Kidney (tissue), 14 donors: Measurements from ENCODE around the gene EIF4G1. TPM values are rescaled to one million over a fixed set of nuclear protein-coding genes. Genes with fewer than 3 reads are reported as not detected.

Experiments used
- DNase-seq, 5 donors: peaks; one replicate each; pipeline ENCODE4 v3.0.0-alpha.2; 2013 to 2020
- FAIRE-seq: peaks from 2 replicates; lab custom pipeline; 2012; peaks lifted over from hg19 to GRCh38; lab: Jason Lieb, UNC
- H3K27ac ChIP-seq, 2 donors: one replicate each; pipeline ENCODE4 v1.7.0; 2013; ENCODE audit warnings: low read depth in 2 of 2, low read length in 2 of 2, inconsistent platforms in 1 of 2
- H3K27me3 ChIP-seq: one replicate; pipeline ENCODE4 v1.7.1; 2013; ENCODE audit warnings: low read length, inconsistent platforms; ENCODE audit not compliant: control insufficient read depth, insufficient read depth
- H3K36me3 ChIP-seq, 3 donors: one replicate each; pipeline versions ENCODE4 v1.7.0 to v1.7.1; 2013; ENCODE audit warnings: low read length in 3 of 3, control low read depth in 1 of 3, inconsistent platforms in 1 of 3; ENCODE audit not compliant: insufficient read depth in 3 of 3, control insufficient read depth in 2 of 3
- H3K4me1 ChIP-seq, 3 donors: one replicate each; pipeline versions ENCODE4 v1.7.0 to v1.7.1; 2013; ENCODE audit warnings: low read length in 3 of 3, inconsistent platforms in 1 of 3, low read depth in 1 of 3; ENCODE audit not compliant: control insufficient read depth in 2 of 3, insufficient read depth in 2 of 3
- H3K4me3 ChIP-seq, 3 donors: one replicate each; pipeline versions ENCODE4 v1.7.0 to v1.8.1; 2013; ENCODE audit warnings: low read length in 3 of 3, control low read depth in 1 of 3, inconsistent platforms in 1 of 3
- H3K9ac ChIP-seq, 3 donors: one replicate each; pipeline versions ENCODE4 v1.7.0 to v1.7.1; 2013; ENCODE audit warnings: low read length in 3 of 3, control low read depth in 1 of 3, inconsistent platforms in 1 of 3
- H3K9me3 ChIP-seq, 3 donors: one replicate each; pipeline versions ENCODE4 v1.7.0 to v1.7.1; 2013; ENCODE audit warnings: low read length in 3 of 3, control low read depth in 1 of 3, inconsistent platforms in 1 of 3; ENCODE audit not compliant: control insufficient read depth in 2 of 3, insufficient read depth in 1 of 3
- intact Hi-C: fragments of 100-400 bp; cut with DNase I; formaldehyde crosslinking; loops from one replicate; pipeline ENCODE4 v1.11.1; 2022
- polyA plus RNA-seq: library from polyadenylated mRNA; stranded (reverse); fragments of 350-450 nt; fragmentation: Illumina TruSeq; extraction: RNeasy Lipid Tissue Mini Kit (QIAGEN cat#74804); gene quantifications from one replicate; pipeline ENCODE4 v1.2.3, GENCODE V29; 2014; ENCODE audit warnings: low read depth, low replicate concordance; ENCODE audit not compliant: insufficient read depth
- total RNA-seq: library from RNA; stranded (reverse); fragmentation: NEBNext Ultra II Directional; extraction: Animal tissue kit (Norgen Biotek cat#: 25700); gene quantifications from one replicate; pipeline ENCODE4 v1.2.1, GENCODE V29; 2021
- TF ChIP-seq, protein P1 (sequence below): IDR thresholded peaks from 3 replicates; pipeline ENCODE4 v1.5.1; 2012; ENCODE audit warnings: mild to moderate bottlenecking, moderate library complexity, borderline replicate concordance; ENCODE audit not compliant: insufficient read depth; ENCODE audit errors: extremely low read depth
- donor health status: control.
- donor health status: control.
- donor health status: control.
- donor health status: control.
- donor health status: control.
- donor health status: DM: yes; HTN: yes; CAD: no.
- donor health status: Normal renal cell carcinoma (clear cell type).

Gene EIF4G1
- total and polyA plus RNA-seq, 2 donors from 2014 or later, result 118 to 327 TPM

DNA sequence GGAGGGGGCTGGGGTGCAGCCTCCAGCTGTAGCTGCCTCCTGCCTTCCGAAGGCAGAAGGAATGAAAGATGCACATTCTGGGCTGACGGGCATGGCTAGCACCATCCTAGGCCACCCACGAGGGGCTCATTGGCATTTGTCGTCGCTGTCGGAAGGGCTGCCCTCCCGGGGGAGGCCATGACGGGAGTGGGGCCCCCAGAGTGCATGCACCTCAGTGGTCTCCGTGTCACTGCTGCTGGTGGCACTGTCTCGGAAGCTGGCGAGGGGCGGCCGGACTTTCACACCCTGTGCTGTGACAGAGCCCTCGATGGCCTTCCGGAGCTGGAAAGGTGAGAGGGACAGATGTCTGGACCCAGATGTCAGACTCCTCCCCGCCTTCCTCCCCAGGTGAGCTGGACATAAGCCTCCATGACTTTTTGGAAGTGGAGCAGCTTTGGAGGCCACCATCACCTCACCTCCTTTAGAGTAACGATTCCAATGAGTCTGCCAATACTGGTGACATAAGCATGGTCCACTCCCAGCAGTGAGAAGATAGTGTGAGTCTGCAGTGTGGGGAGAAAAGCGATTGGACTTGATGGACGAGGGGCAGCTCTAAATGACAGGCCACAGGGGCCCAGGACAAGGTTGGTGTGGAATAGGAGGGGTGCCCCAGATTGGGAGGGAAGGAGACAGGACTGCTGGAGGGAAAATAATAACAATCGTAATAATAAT is 32.2 kb downstream of the EIF4G1 start:
- Histone ChIP-seq H3K9ac (no peak overlapping the region), H3K27me3 (no peaks in the 10 kb centered on the region), H3K4me1 (peaks cover 0 to 8% (median 4%) of the 10 kb centered on the region in 3 donors), H3K36me3 (peaks cover 2 to 6% (median 6%) of the 10 kb centered on the region in 3 donors), H3K27ac (no peak overlapping the region), H3K9me3 (no peaks in the 10 kb centered on the region), H3K4me3 (no peak overlapping the region)
- FAIRE-seq (no peak), DNase-seq (peak in 1 of 5 donors; percentile 72)
- intact Hi-C loops, result no loop called here
- TF ChIP-seq, protein P1, sequence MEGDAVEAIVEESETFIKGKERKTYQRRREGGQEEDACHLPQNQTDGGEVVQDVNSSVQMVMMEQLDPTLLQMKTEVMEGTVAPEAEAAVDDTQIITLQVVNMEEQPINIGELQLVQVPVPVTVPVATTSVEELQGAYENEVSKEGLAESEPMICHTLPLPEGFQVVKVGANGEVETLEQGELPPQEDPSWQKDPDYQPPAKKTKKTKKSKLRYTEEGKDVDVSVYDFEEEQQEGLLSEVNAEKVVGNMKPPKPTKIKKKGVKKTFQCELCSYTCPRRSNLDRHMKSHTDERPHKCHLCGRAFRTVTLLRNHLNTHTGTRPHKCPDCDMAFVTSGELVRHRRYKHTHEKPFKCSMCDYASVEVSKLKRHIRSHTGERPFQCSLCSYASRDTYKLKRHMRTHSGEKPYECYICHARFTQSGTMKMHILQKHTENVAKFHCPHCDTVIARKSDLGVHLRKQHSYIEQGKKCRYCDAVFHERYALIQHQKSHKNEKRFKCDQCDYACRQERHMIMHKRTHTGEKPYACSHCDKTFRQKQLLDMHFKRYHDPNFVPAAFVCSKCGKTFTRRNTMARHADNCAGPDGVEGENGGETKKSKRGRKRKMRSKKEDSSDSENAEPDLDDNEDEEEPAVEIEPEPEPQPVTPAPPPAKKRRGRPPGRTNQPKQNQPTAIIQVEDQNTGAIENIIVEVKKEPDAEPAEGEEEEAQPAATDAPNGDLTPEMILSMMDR, result no peak

DNA sequence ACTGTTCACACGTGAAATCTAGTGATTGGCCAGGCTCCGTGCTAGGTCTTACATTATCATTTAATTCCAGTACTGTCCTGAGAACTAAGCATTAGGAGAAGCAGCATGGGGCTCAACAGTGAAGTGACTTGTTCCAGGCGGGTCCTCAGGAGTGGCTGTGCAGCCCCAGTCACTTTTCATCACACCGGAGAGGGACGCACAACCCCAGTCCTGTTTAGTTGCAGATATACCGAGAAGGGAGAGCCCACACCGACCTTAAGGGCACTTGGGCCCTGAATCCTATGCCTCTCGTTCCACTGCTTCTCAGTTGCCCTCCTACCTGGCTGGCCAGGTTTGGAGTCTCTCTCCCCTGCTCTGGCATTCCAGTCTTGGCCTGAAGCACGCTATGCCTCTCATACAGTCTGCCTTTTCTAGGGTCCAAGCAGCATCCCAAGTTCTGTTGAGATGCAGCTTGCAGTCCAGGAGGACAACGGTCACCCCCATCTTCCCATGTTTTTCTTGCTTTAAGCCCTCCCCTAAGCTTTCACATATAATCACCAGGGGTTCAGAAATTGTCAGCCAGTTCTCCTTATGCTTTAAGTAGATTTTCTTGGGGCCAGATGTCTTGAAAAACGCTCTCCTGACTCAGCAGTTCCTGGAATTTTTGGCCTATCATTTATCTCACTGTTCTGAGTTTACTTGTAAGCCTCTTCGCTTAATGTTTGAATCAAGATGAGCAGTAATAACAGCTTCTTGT is 33.1 kb downstream of the EIF4G1 start:
- Histone ChIP-seq H3K9me3 (no peaks in the 10 kb centered on the region), H3K4me3 (no peak overlapping the region), H3K27me3 (no peaks in the 10 kb centered on the region), H3K4me1 (peaks cover 0 to 8% (median 4%) of the 10 kb centered on the region in 3 donors), H3K9ac (no peak overlapping the region), H3K27ac (no peak overlapping the region), H3K36me3 (peaks cover 1 to 5% (median 4%) of the 10 kb centered on the region in 3 donors)
- DNase-seq (no peak), FAIRE-seq (no peak)
- TF ChIP-seq, protein P1, result no peak
- intact Hi-C loops, result no loop called here

DNA sequence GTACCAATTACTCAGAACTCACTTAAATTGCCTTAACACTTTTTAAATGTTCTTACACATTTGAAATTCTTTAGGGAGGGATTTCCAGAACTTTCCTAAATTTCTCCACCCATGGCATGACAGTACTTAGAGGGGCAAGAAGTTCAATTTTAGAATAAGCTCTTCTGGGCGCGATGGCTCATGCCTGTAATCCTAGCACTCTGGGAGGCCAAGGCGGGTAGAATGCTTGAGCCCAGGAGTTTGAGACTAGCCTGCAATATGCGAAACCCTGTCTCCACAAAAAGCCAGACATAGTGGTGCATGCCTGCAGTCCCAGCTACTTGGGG is 33.6 kb downstream of the EIF4G1 start:
- no peak overlapping the region for H3K27ac ChIP-seq
- no peaks in the 10 kb centered on the region for H3K9me3 ChIP-seq
- no peaks in the 10 kb centered on the region for H3K27me3 ChIP-seq
- no peak overlapping the region for H3K4me3 ChIP-seq
- no peak overlapping the region for H3K9ac ChIP-seq
- FAIRE-seq (no peak), DNase-seq (no peak)
- H3K36me3 ChIP-seq, result no peaks in the 10 kb centered on the region
- TF ChIP-seq, protein P1, result no peak
- H3K4me1 ChIP-seq, result peaks cover 0 to 8% (median 4%) of the 10 kb centered on the region in 3 donors
- intact Hi-C loops, result no loop called here
